Colon (tissue), 2 donors: ENCODE results near the gene NT5M.

ENCODE experiments used
- FAIRE-seq: peaks from 2 replicates; lab custom pipeline; 2012; peaks lifted over from hg19 to GRCh38; lab: Jason Lieb, UNC
- donor health status: control.
- donor health status: control.

The NT5M gene

DNA sequence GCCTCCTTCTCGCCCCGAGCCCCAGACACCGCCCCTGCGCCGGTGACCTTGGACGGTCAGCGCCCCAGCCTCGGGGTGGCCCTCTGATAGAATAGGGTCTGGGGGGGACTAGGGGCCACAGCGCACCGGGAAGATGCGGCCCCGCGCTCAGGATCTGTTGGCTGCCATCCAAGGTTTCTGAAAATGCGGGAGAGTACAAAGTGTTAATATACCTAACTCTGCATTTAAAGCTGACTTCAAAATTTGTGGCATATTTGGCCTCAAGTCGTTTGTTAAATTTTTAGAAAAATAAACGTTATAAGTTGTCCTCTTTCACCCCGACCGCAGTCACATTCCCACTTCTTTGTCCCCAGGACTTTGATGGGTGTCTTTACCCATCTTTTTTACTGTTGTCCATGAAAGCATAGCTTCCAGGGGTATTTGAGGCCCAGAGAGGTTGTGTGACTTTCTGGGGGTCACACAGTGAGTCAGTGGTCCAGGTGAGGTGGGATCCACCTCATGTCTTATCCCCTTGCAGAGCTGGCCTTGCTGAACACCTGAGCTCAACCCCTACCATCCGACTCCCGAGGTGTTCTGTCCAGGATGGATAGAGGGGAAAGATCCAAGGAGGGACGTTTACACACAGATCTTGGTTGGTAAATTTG, 796 bp downstream of the NT5M start:
- no peak for FAIRE-seq

DNA sequence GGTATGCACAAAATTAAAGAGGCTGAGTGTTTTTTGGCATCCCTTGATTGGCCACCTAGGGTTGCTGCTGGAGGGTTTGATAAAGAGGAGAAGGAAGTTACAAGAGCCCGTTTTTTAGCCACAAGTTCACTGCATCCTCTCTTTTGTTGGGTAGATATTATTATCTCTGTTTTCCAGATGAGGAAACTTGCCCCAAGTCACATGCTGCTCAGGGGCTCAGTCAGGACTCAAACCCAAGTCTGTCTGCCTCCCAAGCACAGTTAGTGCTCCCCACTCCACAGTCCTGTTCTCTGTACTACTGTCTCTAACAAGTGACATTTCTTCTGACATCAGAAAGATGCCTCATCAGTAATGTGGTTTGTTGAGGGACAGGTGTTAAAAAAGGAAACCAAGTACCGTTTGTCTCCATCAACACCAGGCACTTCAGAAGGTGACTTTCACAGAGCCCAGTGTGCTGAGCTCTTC, 1.4 kb downstream of the NT5M start:
- FAIRE-seq, result no peak

DNA sequence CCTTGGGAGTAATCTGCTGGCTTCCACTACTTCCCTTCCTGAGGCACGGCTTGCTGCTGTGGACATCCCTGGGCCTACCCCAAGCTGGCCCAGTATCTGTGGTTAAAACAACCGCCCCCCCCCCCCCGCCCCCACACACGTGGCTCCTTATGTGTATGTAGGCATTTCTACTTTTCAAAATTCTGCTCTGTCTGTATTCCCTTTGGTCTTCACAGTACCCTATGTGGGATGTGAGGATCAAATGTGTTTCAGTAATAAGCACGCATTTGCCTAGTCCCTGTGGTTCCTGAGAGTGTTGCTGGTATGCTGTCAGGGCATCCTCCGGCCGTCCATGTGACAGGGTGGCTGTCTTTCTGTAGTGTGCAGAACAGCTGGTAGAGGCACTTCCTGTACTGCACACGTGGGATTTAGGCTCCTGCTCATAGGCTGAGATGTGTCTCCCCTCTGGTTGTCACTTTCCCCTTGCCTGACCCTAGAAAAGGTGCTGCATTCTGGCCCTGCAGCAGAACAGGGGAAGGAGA, 2.2 kb downstream of the NT5M start:
- no peak for FAIRE-seq

DNA sequence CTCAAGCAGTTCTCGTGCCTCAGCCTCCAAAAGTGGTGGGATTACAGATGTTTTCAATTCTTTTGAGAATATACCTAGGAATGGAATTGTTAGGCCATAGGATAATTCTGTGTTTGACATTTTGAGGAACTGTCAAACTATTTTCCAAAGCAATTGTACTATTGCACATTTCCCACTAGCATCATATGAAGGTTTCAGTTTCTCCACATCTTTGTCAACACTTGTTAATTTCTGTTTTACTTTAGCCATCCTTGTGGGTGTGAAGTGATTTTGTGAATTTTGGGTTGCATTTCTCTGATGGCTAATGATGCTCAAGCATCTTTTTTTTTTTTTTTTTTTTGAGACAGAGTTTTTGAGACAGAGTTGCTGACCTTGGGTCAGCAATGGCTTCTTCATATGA, 6.2 kb downstream of the NT5M start:
- FAIRE-seq, result no peak

DNA sequence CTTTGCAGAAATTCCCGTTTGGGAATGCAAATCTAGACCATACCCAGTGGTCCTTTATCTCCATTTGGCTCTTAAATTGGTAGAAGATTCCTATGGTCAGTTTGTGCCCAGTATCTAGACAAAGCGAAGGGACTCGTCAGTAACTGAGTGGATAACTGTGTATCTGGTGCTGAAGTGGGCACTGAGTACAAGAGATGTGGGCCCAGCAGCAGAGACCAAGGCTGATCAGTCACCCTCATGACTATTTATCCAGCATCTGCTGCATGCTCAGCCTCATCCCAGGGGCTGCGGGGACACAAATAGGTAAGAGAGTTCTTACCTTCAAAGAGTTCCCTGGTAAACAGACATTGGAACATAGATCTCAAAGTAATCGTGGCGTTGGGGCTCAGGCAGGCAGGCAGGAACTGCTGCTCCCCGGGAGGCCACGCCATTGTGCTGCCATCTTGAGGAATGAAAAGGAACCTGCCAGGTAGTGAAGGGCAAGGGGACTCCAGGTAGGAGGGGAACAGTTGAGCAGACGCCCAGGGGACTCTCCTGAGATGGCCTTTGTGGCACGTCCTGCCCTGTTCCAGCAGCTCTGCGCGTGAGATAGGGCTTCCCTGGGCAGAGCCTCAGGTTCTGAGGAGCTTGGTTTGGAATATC, 10.3 kb downstream of the NT5M start:
- FAIRE-seq, result no peak

DNA sequence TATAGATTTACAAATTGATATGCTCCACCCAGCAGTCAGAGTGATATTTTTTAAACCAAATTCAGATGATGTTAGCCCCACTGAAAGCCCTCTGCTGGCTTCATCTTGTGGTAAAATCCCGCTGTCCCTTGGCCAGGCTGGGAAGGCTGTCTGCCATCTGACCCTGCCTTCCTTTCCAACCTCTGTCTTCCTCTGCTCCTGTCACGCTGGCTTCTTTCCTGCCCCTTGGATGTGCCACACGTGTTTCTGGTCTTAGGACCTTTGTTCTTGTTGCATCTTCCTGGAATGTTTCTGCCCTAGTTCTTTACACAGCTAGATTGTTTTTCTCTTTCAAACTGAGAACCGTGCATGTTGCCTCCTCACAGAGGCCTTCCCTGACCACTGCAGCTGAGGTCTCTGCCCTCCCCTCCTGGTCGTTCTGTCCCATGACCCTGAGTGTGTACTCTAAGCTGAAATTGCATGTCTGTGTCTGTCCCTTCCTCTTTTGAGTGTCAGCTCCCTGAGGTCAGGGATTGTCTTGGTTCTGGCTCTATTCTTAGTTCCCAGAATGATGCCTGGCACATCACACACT, 11.4 kb downstream of the NT5M start:
- no peak for FAIRE-seq

DNA sequence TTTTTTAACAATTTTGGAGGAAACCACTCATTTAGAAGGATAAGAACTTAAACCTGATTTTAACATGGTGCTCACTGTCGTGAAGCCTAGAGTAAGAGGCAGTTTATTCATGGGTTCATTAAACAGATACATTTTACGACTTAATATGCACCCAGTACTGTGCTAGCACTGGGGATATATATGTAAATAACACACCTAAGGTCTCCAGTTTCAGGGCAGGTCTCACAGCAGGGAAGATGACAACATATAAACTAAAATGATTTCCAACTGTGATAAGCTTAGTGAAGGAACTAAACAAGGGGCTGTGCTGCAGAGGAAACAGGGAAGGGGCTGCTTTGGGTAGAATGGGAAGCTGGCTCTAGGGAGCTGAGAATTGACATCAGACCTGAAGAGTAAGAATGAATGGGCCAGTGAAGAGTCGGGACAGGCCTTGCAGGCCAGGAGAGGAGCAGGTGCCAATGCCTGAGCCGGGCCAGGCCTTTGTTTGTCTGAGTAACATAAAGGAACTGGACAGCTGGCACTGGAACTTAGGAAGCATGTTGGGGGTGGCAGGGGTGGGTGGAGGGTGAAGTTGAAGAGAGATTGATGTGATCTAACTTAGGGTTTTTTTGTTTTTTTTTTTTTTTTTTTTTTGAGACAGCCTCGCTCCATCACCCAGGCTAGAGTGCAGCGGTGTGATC, 12.1 kb downstream of the NT5M start:
- no peak for FAIRE-seq

DNA sequence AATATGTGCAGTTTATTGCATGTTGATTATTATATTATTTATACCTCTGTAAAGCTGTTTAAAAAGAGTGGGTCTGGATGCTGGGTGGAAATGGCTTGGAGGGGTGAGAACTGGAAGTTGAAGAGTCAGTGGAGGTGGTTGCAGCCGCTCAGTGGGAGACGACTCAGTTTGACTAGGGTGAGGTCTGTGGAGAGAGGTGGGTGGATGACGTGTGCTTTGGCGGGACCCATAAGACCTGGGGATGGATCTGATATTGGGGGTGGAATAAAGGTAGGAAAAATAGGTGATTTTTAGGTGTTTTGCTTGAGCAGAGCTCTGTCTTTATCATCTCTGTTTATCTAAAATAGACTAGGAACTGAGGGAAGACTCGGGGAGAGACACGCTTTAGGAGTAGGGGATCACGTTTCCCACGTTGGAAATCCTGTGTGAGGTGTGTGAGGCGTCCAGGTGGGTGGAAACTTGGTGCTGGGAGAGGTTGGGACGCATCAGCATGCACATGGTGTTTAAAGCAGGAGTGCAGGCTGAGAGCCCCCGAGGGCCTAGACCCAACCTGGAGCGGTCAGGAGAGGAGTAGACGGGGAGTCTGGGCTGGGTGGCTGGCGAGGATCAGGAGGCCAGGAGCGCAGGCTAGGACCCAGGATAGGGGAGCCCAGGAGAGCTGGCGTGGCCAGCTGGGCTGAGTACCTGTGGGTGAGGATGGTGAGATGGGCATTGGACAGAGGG, 17.2 kb downstream of the NT5M start:
- no peak for FAIRE-seq

DNA sequence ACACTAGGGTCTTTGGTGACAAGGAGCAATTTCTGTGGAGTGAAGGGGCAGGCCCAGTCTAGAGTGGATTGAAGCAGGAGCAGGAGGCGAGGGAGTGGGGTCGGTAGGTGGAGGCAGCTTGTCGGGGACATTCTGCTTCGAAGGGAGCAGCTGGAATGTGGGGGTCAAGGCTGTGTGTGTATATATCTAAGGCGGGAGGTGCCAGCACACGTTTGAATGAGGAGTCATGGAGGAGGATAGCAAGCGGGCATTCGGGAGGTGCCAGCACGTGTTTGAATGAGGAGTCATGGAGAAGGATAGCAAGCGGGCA, 17.7 kb downstream of the NT5M start:
- FAIRE-seq, result no peak

DNA sequence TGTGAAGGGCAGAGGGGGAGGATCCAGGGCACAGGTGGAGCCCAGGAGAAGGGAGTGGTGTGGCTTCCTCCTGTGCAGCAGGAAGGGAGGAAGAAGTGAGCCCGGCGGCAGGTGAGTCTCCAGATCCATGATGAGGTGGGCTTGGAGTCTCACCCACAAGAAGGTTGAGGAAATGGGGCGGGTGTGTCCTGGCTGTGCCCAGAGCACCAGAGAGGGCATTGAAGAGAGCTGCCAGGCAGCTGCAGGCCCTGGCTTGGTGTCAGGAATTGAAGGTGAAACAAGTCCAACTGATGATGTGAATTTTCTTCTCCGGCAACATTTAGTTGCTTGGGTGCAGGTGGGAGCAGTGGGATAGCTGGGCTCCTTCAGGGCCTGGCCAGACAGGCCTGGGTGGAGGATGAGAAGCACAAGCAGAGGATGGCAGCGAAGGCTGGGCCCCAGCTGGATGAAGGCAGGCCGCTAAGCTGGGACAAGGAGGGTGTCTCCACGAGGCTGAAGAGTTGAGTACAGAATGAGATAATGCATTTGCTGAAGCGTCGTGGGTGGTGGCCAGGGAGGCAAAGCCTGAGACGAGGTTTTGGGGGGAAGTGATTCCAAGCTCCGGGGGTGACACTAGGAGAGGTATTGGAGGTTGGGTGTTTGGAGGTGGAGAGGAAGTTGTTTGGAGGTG, 18.3 kb downstream of the NT5M start:
- FAIRE-seq, result no peak

DNA sequence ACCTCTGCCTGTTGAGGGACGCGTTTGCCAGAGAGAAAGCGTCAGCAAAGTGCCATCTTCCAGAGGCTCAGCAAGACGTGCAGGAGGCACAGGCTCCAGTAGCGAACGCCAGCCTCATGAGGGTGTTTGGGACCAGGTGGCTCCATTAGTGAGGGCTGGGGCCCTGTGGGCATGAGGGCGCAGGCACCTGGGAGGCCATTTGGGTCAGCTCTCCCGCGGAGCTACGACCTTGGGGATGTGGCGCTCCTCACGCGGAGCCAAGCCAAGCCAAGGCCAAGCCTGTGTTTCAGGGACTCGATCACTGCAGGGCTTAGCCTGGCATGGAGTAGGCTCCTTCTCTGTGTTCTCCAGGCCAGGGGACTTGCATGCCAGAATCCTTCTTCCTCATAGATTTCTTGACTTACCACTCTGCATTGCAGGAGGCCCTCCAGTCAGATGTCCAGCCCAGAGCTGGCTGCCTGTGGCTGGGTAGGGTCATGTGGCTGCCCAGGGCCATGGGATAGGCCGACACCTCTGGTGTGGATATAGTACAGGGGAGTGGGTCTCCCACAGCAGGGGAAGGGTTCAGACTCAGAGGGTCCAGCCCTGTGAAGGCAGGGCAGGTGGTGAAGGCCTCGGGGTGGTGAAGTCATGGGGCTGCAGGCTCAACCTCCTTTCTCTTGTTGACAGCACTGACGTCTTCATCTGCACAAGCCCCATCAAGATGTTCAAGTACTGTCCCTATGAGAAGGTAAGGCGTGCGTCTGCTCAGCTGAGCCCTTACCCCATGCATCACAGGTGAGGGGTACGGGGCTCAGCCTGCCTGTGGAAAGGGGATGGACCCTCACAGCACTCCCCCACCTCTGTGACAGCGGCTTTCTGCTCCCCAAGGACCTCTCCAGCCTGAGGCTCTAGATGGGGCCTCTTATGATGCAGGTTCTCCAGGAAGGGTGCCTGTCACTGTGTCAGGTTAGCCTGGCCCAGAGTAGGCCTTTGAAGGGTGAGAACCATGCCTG, 19.6 kb downstream of the NT5M start:
- no peak for FAIRE-seq

DNA sequence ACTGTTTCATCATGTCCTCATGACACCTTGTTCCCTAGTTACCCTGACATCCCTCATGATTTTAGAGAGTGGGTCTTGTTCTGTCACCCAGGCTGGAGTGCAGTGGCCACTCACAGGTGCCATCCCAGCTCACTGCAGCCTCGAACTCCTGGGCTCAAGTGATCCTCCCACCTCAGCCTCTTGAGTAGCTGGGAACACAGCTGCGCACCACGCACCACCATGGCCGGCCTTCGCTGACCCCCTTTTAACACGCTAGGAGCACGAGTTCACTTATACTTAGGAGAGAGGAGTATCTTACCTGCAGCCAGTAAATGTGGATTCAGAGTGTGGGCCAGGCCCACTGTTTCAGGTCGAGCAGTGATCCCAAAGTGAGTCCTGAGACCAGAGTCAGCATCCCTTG, 21.4 kb downstream of the NT5M start:
- no peak for FAIRE-seq

DNA sequence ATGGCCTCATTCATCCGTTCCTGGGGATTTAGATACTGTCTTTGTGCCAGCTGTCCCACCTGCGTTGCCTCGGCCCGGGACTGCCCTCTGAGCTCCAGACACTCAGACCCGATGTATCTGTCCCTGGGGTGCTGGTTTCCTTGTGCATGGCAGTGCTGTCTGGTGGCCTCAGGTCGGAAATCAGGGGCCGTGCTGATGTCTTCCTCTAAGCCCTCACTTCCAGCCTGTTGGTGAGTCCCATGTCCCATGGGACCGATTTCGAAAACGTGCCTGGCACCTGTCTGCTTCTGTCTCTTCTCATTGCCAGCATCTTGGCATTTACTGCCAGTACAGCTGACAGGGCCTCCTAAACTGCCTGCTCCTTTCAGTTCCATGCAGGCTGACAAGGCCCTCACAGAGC, 22.1 kb downstream of the NT5M start:
- FAIRE-seq, result no peak

DNA sequence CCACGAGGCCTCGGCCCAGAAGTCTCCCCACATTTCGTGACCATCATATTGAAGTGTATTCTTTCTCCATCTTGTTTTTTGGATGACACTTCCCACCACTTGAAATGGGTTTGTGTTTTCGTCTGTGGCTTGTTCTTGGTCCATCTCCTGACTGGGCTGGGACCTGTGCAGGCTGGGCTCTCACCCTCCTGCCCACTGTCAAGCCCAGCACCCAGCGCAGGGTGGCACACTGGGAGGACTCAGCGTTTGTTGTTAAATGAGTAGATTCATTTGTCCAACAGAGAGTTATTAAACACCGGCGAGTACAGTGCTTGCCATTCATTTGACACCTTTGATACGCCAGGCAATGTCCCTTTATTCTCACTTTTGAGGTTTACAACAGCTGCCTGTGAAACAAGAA, 22.6 kb downstream of the NT5M start:
- no peak for FAIRE-seq

DNA sequence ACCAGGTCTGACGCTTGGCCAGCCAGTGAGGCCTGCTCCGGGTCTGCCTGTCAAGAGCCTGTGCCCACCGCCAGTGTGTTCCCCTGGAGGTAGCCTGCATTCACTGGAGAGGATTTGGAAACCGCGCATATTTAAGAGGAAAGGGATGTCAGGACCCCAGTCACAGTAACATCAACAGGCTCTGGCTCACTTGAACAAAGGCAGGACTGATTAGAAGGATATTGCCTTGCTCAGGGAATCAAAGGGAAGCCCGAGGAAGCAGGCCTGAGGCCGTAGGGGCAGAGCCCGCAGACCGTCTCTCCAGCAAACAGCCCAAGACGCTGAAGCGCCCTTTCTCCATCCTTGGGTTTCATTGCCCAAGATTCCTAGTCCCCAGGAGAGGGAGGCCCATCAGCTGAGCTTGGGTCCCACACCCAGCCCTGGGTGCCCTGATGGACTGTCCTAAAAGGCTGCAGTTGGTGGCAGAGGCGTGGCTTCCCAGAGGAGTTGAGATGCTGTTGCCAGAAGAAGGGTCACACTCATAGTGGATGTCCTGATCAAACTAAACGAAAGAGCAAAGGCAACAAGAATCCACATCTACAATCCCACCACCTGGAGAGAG, 23.2 kb downstream of the NT5M start:
- no peak for FAIRE-seq

DNA sequence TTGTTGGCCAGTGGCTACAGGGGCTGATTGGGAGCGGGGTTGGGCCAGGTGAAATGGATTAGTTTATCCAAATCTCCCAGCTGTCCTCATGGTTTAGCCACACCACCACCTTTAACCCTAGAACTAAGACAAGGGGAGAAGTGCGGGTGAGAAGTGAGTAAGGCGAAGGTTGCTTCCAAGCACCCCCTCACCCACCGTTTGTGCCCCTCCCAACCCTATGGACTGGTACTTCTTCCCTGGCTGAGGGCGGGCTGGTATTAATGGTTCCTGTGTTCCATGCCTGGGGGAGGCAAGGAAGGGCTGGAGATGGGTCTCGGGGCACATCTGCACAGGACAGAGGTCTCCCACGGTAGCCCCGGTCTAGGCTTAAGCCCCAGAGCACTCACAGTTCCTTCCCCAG, 25.1 kb downstream of the NT5M start:
- no peak for FAIRE-seq

DNA sequence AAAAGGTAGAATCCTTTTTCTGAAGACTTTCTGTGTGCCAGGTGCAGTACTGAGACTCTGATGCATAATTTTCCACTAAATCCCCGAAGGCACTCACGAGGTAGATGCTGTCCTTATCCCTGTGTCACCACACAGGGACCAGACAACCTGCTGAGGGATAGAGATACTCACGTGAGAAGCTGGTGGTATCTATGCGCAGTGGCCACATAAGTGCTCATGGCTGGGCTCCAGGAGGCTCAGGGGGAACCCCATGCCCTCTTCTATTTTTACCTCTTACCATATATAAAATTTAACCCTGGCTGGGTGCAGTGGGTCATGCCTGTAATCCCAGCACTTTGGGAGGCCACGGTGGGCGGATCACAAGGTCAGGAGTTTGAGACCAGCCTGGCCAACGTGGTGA, 38.3 kb downstream of the NT5M start:
- no peak for FAIRE-seq

DNA sequence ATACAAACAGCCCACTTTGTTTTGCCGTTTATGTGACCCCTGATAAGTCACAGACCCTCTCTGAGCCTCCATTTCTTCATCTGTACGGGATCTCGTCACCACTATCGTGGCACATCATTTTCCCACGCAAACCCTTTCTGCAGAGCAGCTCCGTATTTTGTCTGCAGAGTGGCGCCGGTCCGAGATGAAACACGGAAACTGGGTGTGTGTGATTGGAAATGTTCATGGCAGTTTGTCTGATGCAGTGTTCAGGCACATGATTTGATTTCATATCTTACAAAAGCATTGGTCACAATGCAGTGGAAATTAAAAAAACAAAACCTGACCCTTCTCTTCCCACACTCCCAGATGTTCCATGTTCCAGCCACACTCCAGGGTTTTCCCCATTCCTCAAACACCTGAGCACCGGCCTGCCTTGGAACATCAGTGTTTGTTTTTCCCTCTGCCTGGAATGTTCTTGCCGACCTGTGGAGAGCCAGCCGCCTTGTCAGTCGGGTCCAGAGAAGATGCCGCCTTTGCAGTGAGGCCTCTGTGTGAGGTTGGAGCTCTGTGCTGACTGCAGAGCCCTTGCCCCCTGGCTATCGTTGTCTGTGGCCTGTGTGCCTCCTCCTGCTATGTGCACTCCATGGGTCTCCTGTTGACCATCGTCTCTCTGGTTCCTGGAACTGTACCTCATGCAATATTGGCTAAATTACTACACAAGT, 39.2 kb downstream of the NT5M start:
- no peak for FAIRE-seq

DNA sequence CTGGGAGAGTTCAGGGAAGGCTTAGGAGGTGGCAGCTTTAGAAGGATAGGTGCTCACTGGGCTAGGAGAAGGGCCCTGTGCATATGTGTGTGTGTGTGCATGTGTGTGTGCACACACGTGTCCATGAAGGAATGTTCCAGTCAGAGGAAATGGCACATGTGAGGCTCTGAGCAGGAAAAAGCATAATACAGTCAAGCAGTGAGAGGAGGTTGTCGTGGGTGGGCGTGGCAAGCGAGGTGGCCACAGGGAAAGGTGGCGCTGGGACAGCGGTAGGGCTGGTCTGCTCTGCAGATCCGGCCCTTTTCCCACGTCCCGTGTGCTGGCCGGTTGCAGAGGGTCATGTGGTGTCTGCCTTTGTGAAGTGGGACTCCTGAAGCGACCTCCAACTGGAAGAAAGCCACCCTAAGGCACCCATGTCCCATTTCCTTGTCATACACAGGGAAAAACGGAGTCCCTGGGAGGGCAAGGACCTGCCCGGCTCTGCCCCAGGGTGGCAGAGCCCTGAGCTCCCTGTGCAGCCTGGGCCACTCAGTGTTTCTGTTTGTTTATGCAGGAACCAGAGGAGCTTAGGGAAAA, 40.1 kb downstream of the NT5M start:
- no peak for FAIRE-seq
